HEK293 (cell line): ENCODE measurements around the gene KLHL22.

Experiments used
- CTCF ChIA-PET: fragments of 350-600 bp; formaldehyde crosslinking; extraction: SDS; loops from one replicate; lab custom pipeline; 2021; ENCODE audit warnings: antibody characterized with exemption; lab: Yijun Ruan, JAX
- POLR2A ChIA-PET: fragments of 300-600 bp; formaldehyde crosslinking; extraction: SDS; loops from one replicate; lab custom pipeline; 2020; ENCODE audit warnings: antibody characterized with exemption, inconsistent platforms; lab: Yijun Ruan, JAX
- H3K27ac ChIP-seq: fragments of 200-500 bp; sonication (Bioruptor generic); 2 replicates; pipeline ENCODE4 v1.5.1; 2014; ENCODE audit warnings: low read depth, low read length, control low read depth, inconsistent platforms; ENCODE audit errors: extremely low read depth
- H3K36me3 ChIP-seq, 2 experiments: fragments of 200-500 bp in 1 of 2; sonication (Bioruptor generic) in 1 of 2; 1 replicate in 1 of 2; 2 replicates in 1 of 2; pipeline ENCODE4 v1.5.1; 2014 to 2017; ENCODE audit warnings: inconsistent platforms in 2 of 2, low read length in 2 of 2; ENCODE audit not compliant: control insufficient read depth in 2 of 2, insufficient read depth in 1 of 2
- H3K4me1 ChIP-seq: fragments of 200-500 bp; sonication (Bioruptor generic); 2 replicates; pipeline ENCODE4 v1.5.1; 2014; ENCODE audit warnings: mild to moderate bottlenecking, low read length, inconsistent platforms; ENCODE audit not compliant: control insufficient read depth, insufficient read depth
- H3K4me3 ChIP-seq: 2 replicates; pipeline ENCODE4 v1.5.1; 2011; ENCODE audit warnings: low read depth, mild to moderate bottlenecking, control low read depth, low read length, moderate library complexity
- H3K9me3 ChIP-seq: fragments of 200-500 bp; sonication (Bioruptor generic); 2 replicates; pipeline ENCODE4 v1.5.1; 2014; ENCODE audit warnings: low read depth, low read length, inconsistent platforms; ENCODE audit not compliant: control insufficient read depth, insufficient read depth
- KLF7 ChIP-seq: fragments of 450-650 bp; formaldehyde crosslinking; IDR thresholded peaks from 2 replicates; pipeline ENCODE4 v1.5.1; 2016; ENCODE audit warnings: missing biosample characterization, missing genetic modification characterization, borderline replicate concordance
- KLF9 ChIP-seq: fragments of 450-650 bp; formaldehyde crosslinking; IDR thresholded peaks from 2 replicates; pipeline ENCODE4 v1.5.1; 2016; ENCODE audit warnings: missing biosample characterization, missing genetic modification characterization, low read depth
- PRDM1 ChIP-seq: fragments of 450-650 bp; formaldehyde crosslinking; IDR thresholded peaks from 2 replicates; pipeline ENCODE4; 2016; ENCODE audit warnings: missing biosample characterization, missing genetic modification characterization
- SP7 ChIP-seq: fragments of 450-650 bp; formaldehyde crosslinking; IDR thresholded peaks from 2 replicates; pipeline ENCODE4 v1.5.1; 2016; ENCODE audit warnings: missing biosample characterization, missing genetic modification characterization
- YY1 ChIP-seq: fragments of 450-650 bp; formaldehyde crosslinking; IDR thresholded peaks from 2 replicates; pipeline ENCODE4 v1.5.1; 2018; ENCODE audit warnings: missing biosample characterization, missing genetic modification characterization
- ZNF132 ChIP-seq: fragments of 450-650 bp; formaldehyde crosslinking; IDR thresholded peaks from 2 replicates; pipeline ENCODE4 v1.5.1; 2017; ENCODE audit warnings: missing biosample characterization, missing genetic modification characterization, borderline replicate concordance
- ZNF2 ChIP-seq: fragments of 450-650 bp; formaldehyde crosslinking; IDR thresholded peaks from 2 replicates; pipeline ENCODE4 v1.5.1; 2016; ENCODE audit warnings: missing biosample characterization, missing genetic modification characterization
- ZNF248 ChIP-seq: fragments of 450-650 bp; formaldehyde crosslinking; IDR thresholded peaks from 2 replicates; pipeline ENCODE4 v1.5.1; 2017; ENCODE audit warnings: missing biosample characterization, missing genetic modification characterization
- ZNF280C ChIP-seq: fragments of 450-650 bp; formaldehyde crosslinking; IDR thresholded peaks from 2 replicates; pipeline ENCODE4 v1.5.1; 2016; ENCODE audit warnings: missing biosample characterization, missing genetic modification characterization
- ZNF391 ChIP-seq: fragments of 450-650 bp; formaldehyde crosslinking; IDR thresholded peaks from 2 replicates; pipeline ENCODE4 v1.5.1; 2016; ENCODE audit warnings: low read depth, missing biosample characterization, missing genetic modification characterization, borderline replicate concordance
- ZNF473 ChIP-seq: fragments of 450-650 bp; formaldehyde crosslinking; IDR thresholded peaks from 2 replicates; pipeline ENCODE4 v1.5.1; 2017; ENCODE audit warnings: missing biosample characterization, missing genetic modification characterization
- ZNF518A ChIP-seq: fragments of 450-650 bp; formaldehyde crosslinking; conservative IDR thresholded peaks from 2 replicates; pipeline ENCODE4 v1.5.1; 2016; ENCODE audit warnings: low read depth, missing biosample characterization, missing genetic modification characterization
- ZNF626 ChIP-seq: fragments of 450-650 bp; sonication (Bioruptor Pico); formaldehyde crosslinking; IDR thresholded peaks from 2 replicates; pipeline ENCODE4 v1.5.1; 2018; ENCODE audit warnings: missing biosample characterization, missing genetic modification characterization, inconsistent platforms
- ZNF629 ChIP-seq: fragments of 450-650 bp; formaldehyde crosslinking; IDR thresholded peaks from 2 replicates; pipeline ENCODE4 v1.5.1; 2017; ENCODE audit warnings: missing biosample characterization, missing genetic modification characterization
- ZNF747 ChIP-seq: fragments of 450-650 bp; formaldehyde crosslinking; IDR thresholded peaks from 2 replicates; pipeline ENCODE4 v1.5.1; 2016; ENCODE audit warnings: missing biosample characterization, missing genetic modification characterization
- TF ChIP-seq, protein P1 (sequence below): fragments of 450-650 bp; formaldehyde crosslinking; IDR thresholded peaks from 2 replicates; pipeline ENCODE4 v1.5.1; 2017; ENCODE audit warnings: missing biosample characterization, missing genetic modification characterization
- TF ChIP-seq, protein P2 (sequence below): fragments of 450-650 bp; formaldehyde crosslinking; IDR thresholded peaks from 2 replicates; pipeline ENCODE4 v1.5.1; 2016; ENCODE audit warnings: missing biosample characterization, missing genetic modification characterization, borderline replicate concordance

Gene KLHL22

DNA sequence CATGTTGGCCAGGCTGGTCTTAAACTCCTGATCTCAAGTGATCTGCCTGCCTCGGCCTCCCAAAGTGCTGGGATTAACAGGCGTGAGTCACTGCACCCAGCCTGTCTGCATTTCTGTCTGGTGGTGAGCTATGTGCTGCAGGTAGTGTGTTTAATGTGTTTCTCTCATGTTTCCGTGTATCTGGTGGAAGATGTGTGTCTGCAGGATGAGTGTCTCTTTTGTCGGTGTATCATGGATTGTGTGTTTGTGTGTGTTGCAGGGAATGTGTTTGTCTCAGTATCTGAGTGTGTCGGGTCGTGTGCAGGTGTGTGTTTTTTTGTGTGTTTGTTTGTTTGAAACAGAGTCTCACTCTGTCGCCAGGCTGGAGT is 74.1 kb downstream of the KLHL22 start:
- Histone ChIP-seq H3K4me3 (no peak overlapping the region), H3K36me3 (peaks cover 0 to 24% of the 10 kb centered on the region in 2 experiments; a peak in 1 of 3 replicates), H3K27ac (no peak overlapping the region), H3K4me1 (no peaks in the 10 kb centered on the region), H3K9me3 (no peaks in the 10 kb centered on the region)
- POLR2A ChIA-PET = no interaction called here
- TF ChIP-seq ZNF473 (tag by site-specific recombination) = no peak
- no peak for TF ChIP-seq ZNF132 (tag by site-specific recombination)
- TF ChIP-seq, protein P1, sequence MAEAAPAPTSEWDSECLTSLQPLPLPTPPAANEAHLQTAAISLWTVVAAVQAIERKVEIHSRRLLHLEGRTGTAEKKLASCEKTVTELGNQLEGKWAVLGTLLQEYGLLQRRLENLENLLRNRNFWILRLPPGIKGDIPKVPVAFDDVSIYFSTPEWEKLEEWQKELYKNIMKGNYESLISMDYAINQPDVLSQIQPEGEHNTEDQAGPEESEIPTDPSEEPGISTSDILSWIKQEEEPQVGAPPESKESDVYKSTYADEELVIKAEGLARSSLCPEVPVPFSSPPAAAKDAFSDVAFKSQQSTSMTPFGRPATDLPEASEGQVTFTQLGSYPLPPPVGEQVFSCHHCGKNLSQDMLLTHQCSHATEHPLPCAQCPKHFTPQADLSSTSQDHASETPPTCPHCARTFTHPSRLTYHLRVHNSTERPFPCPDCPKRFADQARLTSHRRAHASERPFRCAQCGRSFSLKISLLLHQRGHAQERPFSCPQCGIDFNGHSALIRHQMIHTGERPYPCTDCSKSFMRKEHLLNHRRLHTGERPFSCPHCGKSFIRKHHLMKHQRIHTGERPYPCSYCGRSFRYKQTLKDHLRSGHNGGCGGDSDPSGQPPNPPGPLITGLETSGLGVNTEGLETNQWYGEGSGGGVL = no peak
- TF ChIP-seq ZNF626 (tag by site-specific recombination) = no peak
- no peak for TF ChIP-seq SP7 (tag by site-specific recombination)
- no peak for TF ChIP-seq ZNF518A
- no peak for TF ChIP-seq PRDM1
- no peak for TF ChIP-seq ZNF747
- no peak for TF ChIP-seq YY1
- TF ChIP-seq KLF7 = no peak
- TF ChIP-seq, protein P2, sequence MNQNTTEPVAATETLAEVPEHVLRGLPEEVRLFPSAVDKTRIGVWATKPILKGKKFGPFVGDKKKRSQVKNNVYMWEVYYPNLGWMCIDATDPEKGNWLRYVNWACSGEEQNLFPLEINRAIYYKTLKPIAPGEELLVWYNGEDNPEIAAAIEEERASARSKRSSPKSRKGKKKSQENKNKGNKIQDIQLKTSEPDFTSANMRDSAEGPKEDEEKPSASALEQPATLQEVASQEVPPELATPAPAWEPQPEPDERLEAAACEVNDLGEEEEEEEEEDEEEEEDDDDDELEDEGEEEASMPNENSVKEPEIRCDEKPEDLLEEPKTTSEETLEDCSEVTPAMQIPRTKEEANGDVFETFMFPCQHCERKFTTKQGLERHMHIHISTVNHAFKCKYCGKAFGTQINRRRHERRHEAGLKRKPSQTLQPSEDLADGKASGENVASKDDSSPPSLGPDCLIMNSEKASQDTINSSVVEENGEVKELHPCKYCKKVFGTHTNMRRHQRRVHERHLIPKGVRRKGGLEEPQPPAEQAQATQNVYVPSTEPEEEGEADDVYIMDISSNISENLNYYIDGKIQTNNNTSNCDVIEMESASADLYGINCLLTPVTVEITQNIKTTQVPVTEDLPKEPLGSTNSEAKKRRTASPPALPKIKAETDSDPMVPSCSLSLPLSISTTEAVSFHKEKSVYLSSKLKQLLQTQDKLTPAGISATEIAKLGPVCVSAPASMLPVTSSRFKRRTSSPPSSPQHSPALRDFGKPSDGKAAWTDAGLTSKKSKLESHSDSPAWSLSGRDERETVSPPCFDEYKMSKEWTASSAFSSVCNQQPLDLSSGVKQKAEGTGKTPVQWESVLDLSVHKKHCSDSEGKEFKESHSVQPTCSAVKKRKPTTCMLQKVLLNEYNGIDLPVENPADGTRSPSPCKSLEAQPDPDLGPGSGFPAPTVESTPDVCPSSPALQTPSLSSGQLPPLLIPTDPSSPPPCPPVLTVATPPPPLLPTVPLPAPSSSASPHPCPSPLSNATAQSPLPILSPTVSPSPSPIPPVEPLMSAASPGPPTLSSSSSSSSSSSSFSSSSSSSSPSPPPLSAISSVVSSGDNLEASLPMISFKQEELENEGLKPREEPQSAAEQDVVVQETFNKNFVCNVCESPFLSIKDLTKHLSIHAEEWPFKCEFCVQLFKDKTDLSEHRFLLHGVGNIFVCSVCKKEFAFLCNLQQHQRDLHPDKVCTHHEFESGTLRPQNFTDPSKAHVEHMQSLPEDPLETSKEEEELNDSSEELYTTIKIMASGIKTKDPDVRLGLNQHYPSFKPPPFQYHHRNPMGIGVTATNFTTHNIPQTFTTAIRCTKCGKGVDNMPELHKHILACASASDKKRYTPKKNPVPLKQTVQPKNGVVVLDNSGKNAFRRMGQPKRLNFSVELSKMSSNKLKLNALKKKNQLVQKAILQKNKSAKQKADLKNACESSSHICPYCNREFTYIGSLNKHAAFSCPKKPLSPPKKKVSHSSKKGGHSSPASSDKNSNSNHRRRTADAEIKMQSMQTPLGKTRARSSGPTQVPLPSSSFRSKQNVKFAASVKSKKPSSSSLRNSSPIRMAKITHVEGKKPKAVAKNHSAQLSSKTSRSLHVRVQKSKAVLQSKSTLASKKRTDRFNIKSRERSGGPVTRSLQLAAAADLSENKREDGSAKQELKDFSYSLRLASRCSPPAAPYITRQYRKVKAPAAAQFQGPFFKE (tag by site-specific recombination) = no peak
- TF ChIP-seq ZNF391 (tag by site-specific recombination) = no peak
- no peak for TF ChIP-seq ZNF280C (tag by site-specific recombination)
- no peak for TF ChIP-seq KLF9 (tag by site-specific recombination)
- no peak for TF ChIP-seq ZNF629 (tag by site-specific recombination)
- TF ChIP-seq ZNF2 = no peak
- no peak for TF ChIP-seq ZNF248 (tag by site-specific recombination)
- CTCF ChIA-PET = interaction anchor here (0.6 to 1.4 kb wide), 7 partner anchors 33 to 278 kb away, joined by 3 to 4 read pairs (median 3); no protein-coding TSS in a partner anchor
